Measurements from ENCODE around the gene S100A9.

The S100A9 gene

GRCh38 chr1:153324912-153325311 lies 32.7 kb upstream of the S100A9 start:
- peaks cover 30% of the 10 kb centered on the region for H3K4me1 ChIP-seq
- peak overlapping the region; percentile 55 for H3K4me2 ChIP-seq
- peaks cover 54% of the 10 kb centered on the region for H3K9me3 ChIP-seq
- TF ChIP-seq Cebpa-rat (IDR thresholded peaks at IDR 0.05): no peak
- H4K20me1 ChIP-seq: no peaks in the 10 kb centered on the region
- no peak overlapping the region for H3K9ac ChIP-seq
- no peaks in the 10 kb centered on the region for H3K27me3 ChIP-seq
- H3K27ac ChIP-seq: no peak overlapping the region
- peaks cover 5% of the 10 kb centered on the region; the same call in 1 of the 2 replicates for H3K36me3 ChIP-seq
- no peak overlapping the region for H3K4me3 ChIP-seq

GRCh38 chr1:153333902-153334301 lies 23.8 kb upstream of the S100A9 start:
- no peaks in the 10 kb centered on the region for H3K27me3 ChIP-seq

GRCh38 chr1:153336650-153337049 lies 21.0 kb upstream of the S100A9 start:
- peak overlapping the region; percentile 28; the same call in 1 of the 2 replicates for H3K4me2 ChIP-seq

More at GRCh38 chr1:153333902-153334301, 23.8 kb upstream of the S100A9 start:
- H3K4me1 ChIP-seq: peaks cover 42% of the 10 kb centered on the region
- H3K4me3 ChIP-seq: no peak overlapping the region
- H3K27ac ChIP-seq: no peak overlapping the region
- H3K9ac ChIP-seq: no peak overlapping the region
- TF ChIP-seq Cebpa-rat (IDR thresholded peaks at IDR 0.05): no peak
- H3K9me3 ChIP-seq: peaks cover 47% of the 10 kb centered on the region
- H3K4me2 ChIP-seq: no peak overlapping the region
- no peaks in the 10 kb centered on the region for H4K20me1 ChIP-seq
- H3K36me3 ChIP-seq: 0 out of 2 replicates have a peak, but pooled peaks cover 4% of the 10 kb centered on the region

GRCh38 chr1:153337980-153338853 lies 19.4 kb upstream of the S100A9 start:
- Histone ChIP-seq H3K4me1 (peaks cover 57% of the 10 kb centered on the region), H3K27me3 (0 out of 2 replicates have a peak, but pooled peaks cover 4% of the 10 kb centered on the region), H4K20me1 (no peaks in the 10 kb centered on the region), H3K9me3 (peaks cover 18% of the 10 kb centered on the region; the same call in 1 of the 2 replicates), H3K4me3 (no peak overlapping the region), H3K4me2 (peak overlapping the region; percentile 85; the same call in 1 of the 2 replicates), H3K36me3 (no peaks in the 10 kb centered on the region), H3K27ac (no peak overlapping the region), H3K9ac (no peak overlapping the region)
- no peak for TF ChIP-seq Cebpa-rat (IDR thresholded peaks at IDR 0.05)

More at GRCh38 chr1:153336650-153337049, 21.0 kb upstream of the S100A9 start:
- Histone ChIP-seq H3K36me3 (no peaks in the 10 kb centered on the region), H3K4me1 (peaks cover 42% of the 10 kb centered on the region), H4K20me1 (no peaks in the 10 kb centered on the region), H3K27ac (no peak overlapping the region), H3K27me3 (0 out of 2 replicates have a peak, but pooled peaks cover 4% of the 10 kb centered on the region), H3K9me3 (peaks cover 32% of the 10 kb centered on the region), H3K4me3 (no peak overlapping the region), H3K9ac (no peak overlapping the region)
- no peak for TF ChIP-seq Cebpa-rat (IDR thresholded peaks at IDR 0.05)

GRCh38 chr1:153339802-153340201 lies 17.9 kb upstream of the S100A9 start:
- Histone ChIP-seq H4K20me1 (no peaks in the 10 kb centered on the region), H3K9me3 (peaks cover 15% of the 10 kb centered on the region; the same call in 1 of the 2 replicates), H3K4me3 (no peak overlapping the region), H3K4me2 (peak overlapping the region; percentile 85), H3K9ac (no peak overlapping the region), H3K27me3 (0 out of 2 replicates have a peak, but pooled peaks cover 4% of the 10 kb centered on the region), H3K27ac (no peak overlapping the region), H3K4me1 (peaks cover 73% of the 10 kb centered on the region), H3K36me3 (no peaks in the 10 kb centered on the region)
- TF ChIP-seq Cebpa-rat (IDR thresholded peaks at IDR 0.05): no peak

GRCh38 chr1:153340356-153340755 lies 17.3 kb upstream of the S100A9 start:
- H3K27ac ChIP-seq: no peak overlapping the region
- H4K20me1 ChIP-seq: peaks cover 4% of the 10 kb centered on the region
- 0 out of 2 replicates have a peak, but pooled peaks cover 4% of the 10 kb centered on the region for H3K27me3 ChIP-seq
- H3K9me3 ChIP-seq: peaks cover 15% of the 10 kb centered on the region; the same call in 1 of the 2 replicates
- peak overlapping the region; percentile 85 for H3K4me2 ChIP-seq
- no peak overlapping the region for H3K9ac ChIP-seq
- TF ChIP-seq Cebpa-rat (IDR thresholded peaks at IDR 0.05): no peak
- no peaks in the 10 kb centered on the region for H3K36me3 ChIP-seq
- H3K4me3 ChIP-seq: no peak overlapping the region
- peaks cover 79% of the 10 kb centered on the region for H3K4me1 ChIP-seq

GRCh38 chr1:153341431-153341934 lies 16.2 kb upstream of the S100A9 start:
- Histone ChIP-seq H3K4me1 (peaks cover 87% of the 10 kb centered on the region), H3K4me3 (no peak overlapping the region), H3K36me3 (no peaks in the 10 kb centered on the region), H3K9ac (no peak overlapping the region), H3K4me2 (peak overlapping the region; percentile 89), H3K27me3 (0 out of 2 replicates have a peak, but pooled peaks cover 4% of the 10 kb centered on the region), H3K27ac (no peak overlapping the region), H3K9me3 (peaks cover 10% of the 10 kb centered on the region; the same call in 1 of the 2 replicates), H4K20me1 (peaks cover 9% of the 10 kb centered on the region)
- no peak for TF ChIP-seq Cebpa-rat (IDR thresholded peaks at IDR 0.05)

- H3K9ac ChIP-seq: no peak overlapping the region
- no peak overlapping the region for H3K4me3 ChIP-seq
- H3K4me2 ChIP-seq: peak overlapping the region; percentile 89
- 0 out of 2 replicates have a peak, but pooled peaks cover 3% of the 10 kb centered on the region for H3K9me3 ChIP-seq
- H3K4me1 ChIP-seq: peaks cover 87% of the 10 kb centered on the region
- H4K20me1 ChIP-seq: peaks cover 9% of the 10 kb centered on the region
- TF ChIP-seq Cebpa-rat (IDR thresholded peaks at IDR 0.05): no peak
- H3K36me3 ChIP-seq: no peaks in the 10 kb centered on the region
- H3K27me3 ChIP-seq: 0 out of 2 replicates have a peak, but pooled peaks cover 4% of the 10 kb centered on the region
- H3K27ac ChIP-seq: no peak overlapping the region
Measured at GRCh38 chr1:153342178-153342577, 15.5 kb upstream of the S100A9 start.

GRCh38 chr1:153343040-153343681 lies 14.5 kb upstream of the S100A9 start:
- no peak overlapping the region for H3K27ac ChIP-seq
- no peaks in the 10 kb centered on the region for H3K36me3 ChIP-seq
- H3K4me1 ChIP-seq: peaks cover 85% of the 10 kb centered on the region
- peak overlapping the region; percentile 40; the same call in 1 of the 2 replicates for H3K9ac ChIP-seq
- H3K4me2 ChIP-seq: peak overlapping the region; percentile 89
- TF ChIP-seq Cebpa-rat (IDR thresholded peaks at IDR 0.05): no peak
- no peak overlapping the region for H3K4me3 ChIP-seq
- H4K20me1 ChIP-seq: peaks cover 9% of the 10 kb centered on the region
- 0 out of 2 replicates have a peak, but pooled peaks cover 6% of the 10 kb centered on the region for H3K27me3 ChIP-seq
- no peaks in the 10 kb centered on the region for H3K9me3 ChIP-seq
